GM12878 (cell line): ENCODE data around the gene SMARCE1. TPM values are rescaled to one million over a fixed set of nuclear protein-coding genes. Genes with fewer than 3 reads are reported as not detected.

Experiments
- ATAC-seq: fragments of 200-7000 bp; cut with Tn5 transposase; 3 replicates; pipeline ENCODE4 v1.9.1; 2020; ENCODE audit warnings: mild to moderate bottlenecking, moderate library complexity
- BruUV-seq: library from RNA; stranded (reverse); fragments of 400-500 nt; replicated peaks from 2 replicates; lab custom pipeline; 2021; lab: Mats Ljungman, UMichigan
- CTCF ChIA-PET: fragments of 300-600 bp; sonication (Branson Sonifier 250); formaldehyde crosslinking; extraction: SDS; loops from one replicate; lab custom pipeline; 2021; ENCODE audit warnings: inconsistent platforms; lab: Yijun Ruan, JAX
- POLR2A ChIA-PET: fragments of 350-600 bp; formaldehyde crosslinking; extraction: SDS; loops from one replicate; lab custom pipeline; 2021; ENCODE audit warnings: inconsistent platforms; lab: Charles Lee
- RAD21 ChIA-PET: fragments of 300-600 bp; sonication (Branson Sonifier 250); formaldehyde crosslinking; loops from one replicate; lab custom pipeline; 2023; ENCODE audit warnings: antibody characterized with exemption; ENCODE audit not compliant: unreplicated experiment; lab: Charles Lee
- SMC1A ChIA-PET: fragments of 300-600 bp; sonication (Branson Sonifier 250); formaldehyde crosslinking; loops from one replicate; lab custom pipeline; 2023; ENCODE audit not compliant: unreplicated experiment, uncharacterized antibody; lab: Charles Lee
- DNase-seq: peaks from one replicate; pipeline ENCODE4 v3.0.0-alpha.2; 2011; ENCODE audit warnings: low read depth, low spot score
- FAIRE-seq: peaks from 3 replicates; lab custom pipeline; 2011; peaks lifted over from hg19 to GRCh38; lab: Jason Lieb, UNC
- H2AFZ ChIP-seq: 2 replicates; pipeline ENCODE4 v1.6.0; 2011; ENCODE audit warnings: low read depth, low read length, control low read depth; ENCODE audit not compliant: control insufficient read depth
- H3K27ac ChIP-seq: 2 replicates; pipeline ENCODE4 v1.5.1; 2011; ENCODE audit warnings: control low read depth; ENCODE audit not compliant: control insufficient read depth, insufficient read depth
- H3K27me3 ChIP-seq, 2 experiments: replicated peaks in 1 of 2; 2 replicates each; pipeline versions ENCODE4 v1.6.0 to v1.6.1; 2011; ENCODE audit warnings: low read length in 1 of 2; ENCODE audit not compliant: control insufficient read depth in 2 of 2, insufficient read depth in 2 of 2
- H3K36me3 ChIP-seq, 2 experiments: 2 replicates each; pipeline ENCODE4 v1.5.1; 2011; ENCODE audit warnings: low read length in 1 of 2; ENCODE audit not compliant: control insufficient read depth in 2 of 2, insufficient read depth in 2 of 2
- H3K4me1 ChIP-seq: 2 replicates; pipeline ENCODE4 v1.6.1; 2011; ENCODE audit warnings: mild to moderate bottlenecking, low read length, moderate library complexity, mixed read lengths; ENCODE audit not compliant: control insufficient read depth, insufficient read depth
- H3K4me2 ChIP-seq: 2 replicates; pipeline ENCODE4 v1.6.0; 2011; ENCODE audit warnings: control low read depth; ENCODE audit not compliant: control insufficient read depth, insufficient read depth
- H3K4me3 ChIP-seq: fragments of 200-600 bp; sonication (generic); 2 replicates; pipeline ENCODE4 v1.5.1; 2016
- H3K79me2 ChIP-seq: 2 replicates; pipeline ENCODE4 v1.6.0; 2011; ENCODE audit warnings: low read length; ENCODE audit not compliant: control insufficient read depth, insufficient read depth
- H3K9ac ChIP-seq: 2 replicates; pipeline ENCODE4 v1.8.0; 2011; ENCODE audit warnings: low read length, control low read depth, mixed read lengths; ENCODE audit not compliant: control insufficient read depth, insufficient read depth
- H3K9me3 ChIP-seq: replicated peaks from 3 replicates; pipeline ENCODE4 v1.5.1; 2011; ENCODE audit warnings: mild to moderate bottlenecking, low read length; ENCODE audit not compliant: control insufficient read depth, insufficient read depth
- H4K20me1 ChIP-seq: 2 replicates; pipeline ENCODE4 v1.6.0; 2011; ENCODE audit not compliant: control insufficient read depth, insufficient read depth
- EGR1 ChIP-seq, 2 experiments: IDR thresholded peaks; 1 replicate in 1 of 2; 2 replicates in 1 of 2; pipeline ENCODE4 v1.6.1; 2011 to 2012; ENCODE audit warnings: low read depth in 2 of 2, low read length in 2 of 2, borderline replicate concordance in 1 of 2, mild to moderate bottlenecking in 1 of 2, moderate library complexity in 1 of 2
- HCFC1 ChIP-seq: fragments of 150-350 bp; IDR thresholded peaks from 2 replicates; pipeline ENCODE4 v1.6.1; 2014; ENCODE audit warnings: low read length
- IKZF1 ChIP-seq: fragments of 450-650 bp; conservative IDR thresholded peaks from 2 replicates; pipeline ENCODE4 v1.6.1; 2017; ENCODE audit warnings: antibody characterized with exemption, mild to moderate bottlenecking
- MAX ChIP-seq: IDR thresholded peaks from 2 replicates; pipeline ENCODE4 v1.6.1; 2012; ENCODE audit warnings: low read depth, low read length, improper control_type of control experiment
- POLR2AphosphoS5 ChIP-seq: IDR thresholded peaks from 2 replicates; pipeline ENCODE4 v1.6.1; 2011; ENCODE audit warnings: mild to moderate bottlenecking, low read length, inconsistent platforms
- SMARCA5 ChIP-seq: fragments of 450-650 bp; IDR thresholded peaks from 2 replicates; pipeline ENCODE4 v1.6.1; 2017; ENCODE audit warnings: mild to moderate bottlenecking
- STAT3 ChIP-seq: IDR thresholded peaks from 2 replicates; pipeline ENCODE4 v1.6.1; 2011; ENCODE audit warnings: low read depth, low read length, improper control_type of control experiment
- ZNF217 ChIP-seq: fragments of 450-650 bp; IDR thresholded peaks from 2 replicates; pipeline ENCODE4 v1.6.1; 2017; ENCODE audit warnings: antibody characterized with exemption, mild to moderate bottlenecking
- WGBS: methylation state at CpG from one replicate; pipeline ENCODE4 v1.1.6; 2016; ENCODE audit warnings: low lambda C conversion rate; ENCODE audit not compliant: insufficient replicate concordance, insufficient coverage; ENCODE audit errors: missing lambda C conversion rate; 5-methylcytosine and 5-hydroxymethylcytosine counted together
- in situ Hi-C: fragments of 300-500 bp; cut with MboI; formaldehyde crosslinking; loops from 9 replicates; pipeline ENCODE4 v1.14.3; 2018; ENCODE audit warnings: mixed read lengths
- intact Hi-C: fragments of 100-400 bp; cut with micrococcal nuclease; formaldehyde crosslinking; loops from one replicate; pipeline ENCODE4 v1.14.2; 2022; ENCODE audit not compliant: unreplicated experiment
- polyA plus RNA-seq, 11 experiments: library from polyadenylated mRNA; depleted of rRNA in 4 of 11; unstranded in 6 of 11; stranded (reverse) in 5 of 11; fragments of >200 nt; fragmentation: Nextera tagmentation in 4 of 11; fragmentation: Illumina TruSeq in 1 of 11; extraction: Ambion mirVana in 4 of 11; extraction: Trizol in 1 of 11; gene quantifications; 1 replicate in 1 of 11; 2 replicates in 10 of 11; pipeline versions ENCODE4 v1.2.1 to v1.2.3, GENCODE V29; 2011 to 2016; ENCODE audit warnings: inconsistent platforms in 2 of 11, missing spikeins in 2 of 11, low read depth in 1 of 11
- total RNA-seq, 4 experiments: library from RNA; depleted of rRNA in 3 of 4; stranded (reverse); fragments of >200 nt in 3 of 4; fragmentation: Illumina TruSeq in 1 of 4; extraction: Trizol in 1 of 4; gene quantifications; 2 replicates each; pipeline versions ENCODE4 v1.2.1 to v1.2.3, GENCODE V29; 2013 to 2021

The SMARCE1 gene
- total and polyA plus RNA-seq, 10 of the 15 experiments (the other 5 are each of a cell fraction or from before 2014, with no cell fraction given), result 87.9 to 191 (median 132) TPM

- H3K9ac ChIP-seq, result no peak within 1 kb of the TSS
- no peaks in the 10 kb centered on the region for H3K79me2 ChIP-seq
- no peak within 1 kb of the TSS for H3K4me3 ChIP-seq
- H3K27me3 ChIP-seq, result peaks cover 2 to 24% of the 10 kb centered on the region in 2 experiments; a peak in 2 of 4 replicates
- ChIA-PET RAD21 (interaction anchor here (1.0 kb wide), 1 partner anchor 49 kb away, joined by 3 read pairs; no protein-coding TSS in a partner anchor), CTCF (interaction anchor here (1.0 to 1.6 kb wide), 2 partner anchors 10 to 129 kb away, joined by 3 to 4 read pairs; no protein-coding TSS in a partner anchor), SMC1A (interaction anchor here (1.3 kb wide), 1 partner anchor 10 kb away, joined by 4 read pairs; no protein-coding TSS in a partner anchor), POLR2A (interaction anchor here (0.7 to 0.9 kb wide), 2 partner anchors 18 to 77 kb away, joined by 3 read pairs; no protein-coding TSS in a partner anchor)
- H3K4me2 ChIP-seq, result no peak within 1 kb of the TSS
- DNase-seq (no peak), FAIRE-seq (peak; percentile 41), ATAC-seq (peak; percentile 62)
- WGBS, result 2% methylated on average over 12 of the region's 12 CpGs
- no peak within 1 kb of the TSS for H2AFZ ChIP-seq
- intact Hi-C loops, result no loop called here
- BruUV-seq, result no TSS peak
- no peaks in the 10 kb centered on the region for H4K20me1 ChIP-seq
- H3K36me3 ChIP-seq, result no peaks in the 10 kb centered on the region
- no peak within 1 kb of the TSS for H3K27ac ChIP-seq
- TF ChIP-seq HCFC1 (no peak), IKZF1 (0 out of 2 replicates have a peak, but pooled peaks have one; percentile 18)
- no peaks in the 10 kb centered on the region for H3K9me3 ChIP-seq
- H3K4me1 ChIP-seq, result no peaks in the 10 kb centered on the region
- in situ Hi-C loops, result no loop called here
Observed at GRCh38 chr17:40664582-40665333, 17.1 kb upstream of the SMARCE1 start, which contains the start of gene KRT222. Gene KRT222, minus strand, starts transcription at chr17:40665177. Its CDS starts 78 bp downstream, at chr17:40665099.

- intact Hi-C loops (no loop called here), in situ Hi-C loops (no loop called here)
- ATAC-seq (peak; percentile 83), FAIRE-seq (no peak), DNase-seq (no peak)
- Histone ChIP-seq H3K9ac (no peak overlapping the region), H3K9me3 (no peaks in the 10 kb centered on the region), H2AFZ (no peak overlapping the region), H4K20me1 (no peaks in the 10 kb centered on the region), H3K4me2 (no peak overlapping the region), H3K36me3 (no peaks in the 10 kb centered on the region), H3K27me3 (peaks cover 2 to 21% of the 10 kb centered on the region in 2 experiments; a peak in 2 of 4 replicates), H3K4me1 (no peaks in the 10 kb centered on the region), H3K79me2 (no peaks in the 10 kb centered on the region), H3K27ac (no peak overlapping the region), H3K4me3 (no peak overlapping the region)
- TF ChIP-seq POLR2AphosphoS5, result no peak
- no peak for TF ChIP-seq MAX
- TF ChIP-seq ZNF217, result no peak
- no peak for TF ChIP-seq EGR1 (IDR thresholded peaks at IDR 0.05; ENCODE audit: borderline replicate concordance in 1 of 2, low read depth in 2 of 2, low read length in 2 of 2)
- TF ChIP-seq STAT3, result no peak
- TF ChIP-seq SMARCA5, result no peak
- 53% methylated on average over 3 of the region's 3 CpGs for WGBS
- POLR2A ChIA-PET, result no interaction called here
- RAD21 ChIA-PET, result no interaction called here
- no TSS peak for BruUV-seq
- CTCF ChIA-PET, result interaction anchor here (1.6 kb wide), 1 partner anchor 8 kb away, joined by 4 read pairs; no protein-coding TSS in a partner anchor
- SMC1A ChIA-PET, result interaction anchor here (0.7 to 1.4 kb wide), 4 partner anchors 8 to 38 kb away, joined by 3 to 4 read pairs (median 3); no protein-coding TSS in a partner anchor
Observed at GRCh38 chr17:40663252-40663651, 15.6 kb upstream of the SMARCE1 start.
